Body of pancreas (tissue), 4 donors: Measurements from ENCODE around the gene NGFR.

Experiments
- CTCF ChIP-seq, 7 experiments: fragments of 450-650 bp in 4 of 7; fragments of 200-600 bp in 3 of 7; sonication (generic) in 3 of 7; IDR thresholded peaks; one replicate each; pipeline ENCODE4 v1.5.1; 2016 to 2019; ENCODE audit warnings: antibody characterized with exemption in 7 of 7
- POLR2A ChIP-seq, 3 donors: fragments of 450-650 bp; IDR thresholded peaks; one replicate each; pipeline ENCODE4 v1.6.1; 2016; ENCODE audit warnings: antibody characterized with exemption in 3 of 3, mild to moderate bottlenecking in 2 of 3

DNA sequence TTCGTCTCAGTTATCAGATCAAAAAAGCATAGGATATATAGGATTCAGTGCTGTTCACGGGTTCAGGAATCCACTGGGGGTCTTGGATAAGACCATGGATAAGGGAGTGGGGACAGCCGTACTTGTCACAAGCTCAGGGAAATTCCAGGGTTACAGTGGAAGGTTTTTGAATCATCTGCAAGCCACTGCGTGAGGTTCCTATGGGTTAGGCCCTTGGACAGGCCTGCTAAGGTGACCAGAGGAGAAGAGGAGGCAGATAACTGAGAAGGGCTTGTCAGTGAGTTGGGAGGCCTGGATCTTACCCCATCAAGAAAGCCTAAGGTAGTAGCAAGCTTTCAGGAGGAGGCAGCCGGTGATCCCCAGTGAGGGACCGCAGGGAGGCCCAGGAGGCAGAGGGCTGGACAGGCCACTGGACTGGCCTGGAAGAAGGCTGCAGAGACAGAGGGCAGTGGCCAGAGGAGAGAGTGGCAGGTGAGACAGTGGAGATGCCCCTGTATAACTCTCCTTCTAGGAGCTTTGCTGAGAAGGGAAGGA is 27.3 kb downstream of the NGFR start:
- TF ChIP-seq CTCF (IDR thresholded peaks at IDR 0.05), result no peak
- TF ChIP-seq POLR2A (IDR thresholded peaks at IDR 0.05), result no peak
